Neural cell (in vitro differentiated cells): ENCODE measurements around the gene RPS27L. TPM values are rescaled to one million over a fixed set of nuclear protein-coding genes. Genes with fewer than 3 reads are reported as not detected.

Experiments used
- H2AFZ ChIP-seq: fragments of 200-600, 300-800 bp; sonication (generic), shearing (Covaris generic); 2 replicates; pipeline ENCODE4 v1.6.0; 2014; ENCODE audit warnings: low read depth, mild to moderate bottlenecking, antibody characterized with exemption, low read length, moderate library complexity
- H3F3A ChIP-seq: fragments of 200-600 bp; shearing (Covaris generic); 2 replicates; pipeline ENCODE4 v1.6.1; 2016; ENCODE audit warnings: mild to moderate bottlenecking, moderate library complexity, mixed read lengths, antibody characterized with exemption, low read length; ENCODE audit not compliant: insufficient read depth, poor library complexity, severe bottlenecking
- H3K27ac ChIP-seq: fragments of 200-600, 300-800 bp; sonication (generic), shearing (Covaris generic); 2 replicates; pipeline ENCODE4 v1.5.1; 2014; ENCODE audit warnings: mild to moderate bottlenecking, low read length, moderate library complexity
- H3K27me3 ChIP-seq: fragments of 300-800, 200-600 bp; sonication (generic), shearing (Covaris generic); 2 replicates; pipeline ENCODE4 v1.6.0; 2014; ENCODE audit warnings: mild to moderate bottlenecking, low read depth, low read length, moderate library complexity; ENCODE audit not compliant: insufficient read depth
- H3K36me3 ChIP-seq: fragments of 300-800, 200-600 bp; sonication (generic), shearing (Covaris generic); 2 replicates; pipeline ENCODE4 v1.5.1; 2014; ENCODE audit warnings: mild to moderate bottlenecking, antibody characterized with exemption, low read length, moderate library complexity; ENCODE audit not compliant: insufficient read depth
- H3K4me2 ChIP-seq: fragments of 300-800, 200-600 bp; sonication (generic), shearing (Covaris generic); 2 replicates; pipeline ENCODE4 v1.6.0; 2014; ENCODE audit warnings: mild to moderate bottlenecking, low read length
- H3K4me3 ChIP-seq: fragments of 300-800, 200-600 bp; sonication (generic), shearing (Covaris generic); 2 replicates; pipeline ENCODE4 v1.5.1; 2014; ENCODE audit warnings: mild to moderate bottlenecking, low read length, moderate library complexity
- H3K79me2 ChIP-seq: fragments of 200-600 bp; shearing (Covaris generic); replicated peaks from 2 replicates; pipeline ENCODE4 v1.6.0; 2014; ENCODE audit warnings: mild to moderate bottlenecking, low read length, moderate library complexity; ENCODE audit not compliant: insufficient read depth
- H3K9ac ChIP-seq: fragments of 300-800, 200-600 bp; sonication (generic), shearing (Covaris generic); 2 replicates; pipeline ENCODE4 v1.6.1; 2016; ENCODE audit warnings: mild to moderate bottlenecking, low read length, mixed read lengths
- H3K9me2 ChIP-seq: fragments of 200-600 bp; shearing (Covaris generic); 2 replicates; pipeline ENCODE4 v1.6.1; 2016; ENCODE audit warnings: mild to moderate bottlenecking, low read length, mixed read lengths; ENCODE audit not compliant: insufficient read depth
- H3K9me3 ChIP-seq: fragments of 200-600, 300-800 bp; sonication (generic), shearing (Covaris generic); 2 replicates; pipeline ENCODE4 v1.6.1; 2016; ENCODE audit warnings: mild to moderate bottlenecking, mixed run types, low read length, moderate library complexity, mixed read lengths
- H4K20me1 ChIP-seq: fragments of 200-600 bp; shearing (Covaris generic); 2 replicates; pipeline ENCODE4 v1.6.1; 2016; ENCODE audit warnings: mild to moderate bottlenecking, mixed run types; ENCODE audit not compliant: insufficient read depth
- CTCF ChIP-seq: fragments of 450-650 bp; IDR thresholded peaks from 2 replicates; pipeline ENCODE4 v1.5.1; 2014; ENCODE audit warnings: antibody characterized with exemption, mild to moderate bottlenecking, moderate library complexity; ENCODE audit not compliant: poor library complexity, severe bottlenecking
- EP300 ChIP-seq: fragments of 450-650 bp; conservative IDR thresholded peaks from 2 replicates; pipeline ENCODE4 v1.6.1; 2014; ENCODE audit warnings: antibody characterized with exemption, mild to moderate bottlenecking, moderate library complexity; ENCODE audit not compliant: poor library complexity, severe bottlenecking
- EZH2 ChIP-seq: fragments of 200-600, 300-800 bp; shearing (Covaris generic), sonication (generic); IDR thresholded peaks from 2 replicates; pipeline ENCODE4 v1.6.1; 2014; ENCODE audit warnings: antibody characterized with exemption, low read length, borderline replicate concordance, mild to moderate bottlenecking; ENCODE audit not compliant: insufficient read depth, poor library complexity, severe bottlenecking
- MXI1 ChIP-seq: fragments of 450-650 bp; conservative IDR thresholded peaks from 2 replicates; pipeline ENCODE4 v1.6.1; 2014; ENCODE audit warnings: antibody characterized with exemption, mild to moderate bottlenecking; ENCODE audit not compliant: poor library complexity, severe bottlenecking
- POLR2AphosphoS5 ChIP-seq: IDR thresholded peaks from 2 replicates; pipeline ENCODE4 v1.6.1; 2012
- RAD21 ChIP-seq: fragments of 450-650 bp; conservative IDR thresholded peaks from 2 replicates; pipeline ENCODE4 v1.6.1; 2014; ENCODE audit warnings: antibody characterized with exemption, mild to moderate bottlenecking, moderate library complexity
- REST ChIP-seq: IDR thresholded peaks from 2 replicates; pipeline ENCODE4 v1.6.1; 2012; ENCODE audit warnings: borderline replicate concordance
- SMC3 ChIP-seq: fragments of 450-650 bp; conservative IDR thresholded peaks from 2 replicates; pipeline ENCODE4 v1.6.1; 2014; ENCODE audit warnings: antibody characterized with exemption, mild to moderate bottlenecking, moderate library complexity; ENCODE audit not compliant: poor library complexity
- TAF1 ChIP-seq: IDR thresholded peaks from 2 replicates; pipeline ENCODE4 v1.6.1; 2012; ENCODE audit warnings: low read depth
- polyA plus RNA-seq: library from polyadenylated mRNA; depleted of rRNA; stranded (reverse); fragments of >200 nt; gene quantifications from 2 replicates; pipeline ENCODE4 v1.2.3, GENCODE V29; 2014

Gene RPS27L
- polyA plus RNA-seq, 1 donor from 2014 or later, result 58.2 TPM

- no peaks in the 10 kb centered on the region for H4K20me1 ChIP-seq
- no peaks in the 10 kb centered on the region for H3K27me3 ChIP-seq
Measured at GRCh38 chr15:63165166-63165859, 8.0 kb upstream of the RPS27L start.

GRCh38 chr15:63163217-63163616 is 5.9 kb upstream of the RPS27L start:
- Histone ChIP-seq H3K4me2 (no peak overlapping the region), H3K9me2 (no peaks in the 10 kb centered on the region), H3K9ac (no peak overlapping the region), H3K9me3 (no peaks in the 10 kb centered on the region), H3F3A (no peaks in the 10 kb centered on the region), H3K27ac (no peak overlapping the region), H3K27me3 (no peaks in the 10 kb centered on the region), H2AFZ (no peak overlapping the region), H3K4me3 (no peak overlapping the region), H3K79me2 (peaks cover 4% of the 10 kb centered on the region), H3K36me3 (no peaks in the 10 kb centered on the region), H4K20me1 (no peaks in the 10 kb centered on the region)
- no peak for TF ChIP-seq REST
- TF ChIP-seq EP300, result no peak
- no peak for TF ChIP-seq MXI1
- no peak for TF ChIP-seq CTCF
- no peak for TF ChIP-seq POLR2AphosphoS5
- no peak for TF ChIP-seq TAF1
- TF ChIP-seq EZH2, result no peak
- no peak for TF ChIP-seq RAD21
- no peak for TF ChIP-seq SMC3

More at GRCh38 chr15:63165166-63165859, 8.0 kb upstream of the RPS27L start:
- H3K9ac ChIP-seq, result no peak overlapping the region
- no peaks in the 10 kb centered on the region for H3K36me3 ChIP-seq
- no peak overlapping the region for H3K4me2 ChIP-seq
- no peaks in the 10 kb centered on the region for H3K79me2 ChIP-seq
- H3F3A ChIP-seq, result no peaks in the 10 kb centered on the region
- no peaks in the 10 kb centered on the region for H3K9me2 ChIP-seq
- no peaks in the 10 kb centered on the region for H3K9me3 ChIP-seq
- no peak overlapping the region for H3K4me3 ChIP-seq
- no peak for TF ChIP-seq TAF1
- no peak for TF ChIP-seq RAD21
- TF ChIP-seq EP300, result no peak
- TF ChIP-seq EZH2, result no peak
- H2AFZ ChIP-seq, result no peak overlapping the region
- no peak overlapping the region for H3K27ac ChIP-seq
